CD4-positive, alpha-beta T cell (primary cell): ENCODE data around the gene KBTBD7. TPM values are rescaled to one million over a fixed set of nuclear protein-coding genes. Genes with fewer than 3 reads are reported as not detected.

Experiments
- ATAC-seq: fragments of 200-7000 bp; cut with Tn5 transposase; one replicate; pipeline ENCODE4 v1.10.0; 2022; ENCODE audit warnings: mild to moderate bottlenecking; ENCODE audit not compliant: poor library complexity
- CTCF ChIA-PET: fragments of 350-600 bp; sonication (Branson Sonifier 250); formaldehyde crosslinking; loops from one replicate; lab custom pipeline; 2021; ENCODE audit warnings: antibody characterized with exemption, inconsistent platforms; lab: Charles Lee
- POLR2A ChIA-PET: fragments of 350-600 bp; sonication (Branson Sonifier 250); formaldehyde crosslinking; loops from one replicate; lab custom pipeline; 2021; ENCODE audit warnings: antibody characterized with exemption, inconsistent platforms; lab: Charles Lee
- DNase-seq, 14 experiments: peaks; one replicate each; pipeline ENCODE4 v3.0.0-alpha.2; 2013 to 2020; ENCODE audit warnings: mixed read lengths in 2 of 14
- H3K27ac ChIP-seq, 2 donors: one replicate each; pipeline versions ENCODE4 v1.5.1 to v1.7.0; 2013; ENCODE audit warnings: low read length in 2 of 2, low read depth in 1 of 2, mild to moderate bottlenecking in 1 of 2
- H3K27me3 ChIP-seq, 2 experiments: 1 replicate in 1 of 2; 2 replicates in 1 of 2; pipeline versions ENCODE4 v1.6.1 to v1.7.0; 2013; ENCODE audit warnings: low read length in 2 of 2, control low read depth in 1 of 2, mild to moderate bottlenecking in 1 of 2, moderate library complexity in 1 of 2; ENCODE audit not compliant: insufficient read depth in 2 of 2, control insufficient read depth in 1 of 2
- H3K36me3 ChIP-seq: one replicate; pipeline ENCODE4 v1.6.1; 2013; ENCODE audit warnings: low read length, control low read depth; ENCODE audit not compliant: insufficient read depth
- H3K4me1 ChIP-seq: one replicate; pipeline ENCODE4 v1.6.1; 2013; ENCODE audit warnings: low read length, control low read depth; ENCODE audit not compliant: insufficient read depth
- H3K4me3 ChIP-seq: one replicate; pipeline ENCODE4 v1.5.1; 2013; ENCODE audit warnings: mild to moderate bottlenecking, low read length, moderate library complexity
- H3K9me3 ChIP-seq, 2 experiments: 1 replicate in 1 of 2; 2 replicates in 1 of 2; pipeline versions ENCODE4 v1.6.1 to v1.7.0; 2013; ENCODE audit warnings: low read length in 2 of 2, mild to moderate bottlenecking in 2 of 2, control low read depth in 1 of 2, moderate library complexity in 1 of 2; ENCODE audit not compliant: control insufficient read depth in 1 of 2, insufficient read depth in 1 of 2
- H3K27ac Mint-ChIP-seq: one replicate; pipeline ENCODE4 v1.8.0; 2020; ENCODE audit warnings: mixed read lengths
- H3K27me3 Mint-ChIP-seq: one replicate; pipeline ENCODE4 v1.8.0; 2021; ENCODE audit warnings: mixed read lengths
- H3K36me3 Mint-ChIP-seq: one replicate; pipeline ENCODE4 v1.8.0; 2021; ENCODE audit warnings: low read depth, mixed read lengths
- H3K4me1 Mint-ChIP-seq: one replicate; pipeline ENCODE4 v1.8.0; 2021; ENCODE audit warnings: low read depth, mixed read lengths
- H3K4me3 Mint-ChIP-seq: one replicate; pipeline ENCODE4 v1.8.0; 2020; ENCODE audit warnings: mild to moderate bottlenecking, mixed read lengths
- H3K9me3 Mint-ChIP-seq: one replicate; pipeline ENCODE4 v1.8.0; 2020; ENCODE audit warnings: mixed read lengths
- CTCF ChIP-seq: fragments of 200-600 bp; IDR thresholded peaks from one replicate; pipeline ENCODE4 v1.8.0; 2022; ENCODE audit warnings: antibody characterized with exemption, mild to moderate bottlenecking
- intact Hi-C, 2 experiments: fragments of 100-400 bp; cut with DNase I in 1 of 2; cut with micrococcal nuclease in 1 of 2; formaldehyde crosslinking; loops; one replicate each; pipeline versions ENCODE4 v1.15.1 to v1.9.0; 2023 to 2025; cut with DNase I, micrococcal nuclease
- total RNA-seq, 174 experiments: library from RNA in 2 of 174; stranded (reverse) in 2 of 174; gene quantifications; one replicate each; pipeline ENCODE4 v1.2.3 and lab custom pipeline; 2021 to 2026

Gene KBTBD7
- total RNA-seq, 2 experiments from 2014 or later: 2.7 to 3.1 TPM

GRCh38 chr13:41162151-41162550 lies 32.2 kb downstream of the KBTBD7 start:
- POLR2A ChIA-PET: no interaction called here
- H3K36me3 Mint-ChIP-seq: peaks cover 18% of the 10 kb centered on the region

GRCh38 chr13:41159174-41159573 lies 35.2 kb downstream of the KBTBD7 start:
- DNase-seq (no peak), ATAC-seq (no peak)
- H3K27me3 Mint-ChIP-seq: no peaks in the 10 kb centered on the region
- Histone ChIP-seq H3K9me3 (no peaks in the 10 kb centered on the region), H3K27ac (no peak overlapping the region), H3K4me3 (no peak overlapping the region), H3K4me1 (no peaks in the 10 kb centered on the region), H3K27me3 (no peaks in the 10 kb centered on the region), H3K36me3 (no peaks in the 10 kb centered on the region)
- no peak overlapping the region for H3K4me3 Mint-ChIP-seq
- TF ChIP-seq CTCF: no peak
- peaks cover 11% of the 10 kb centered on the region for H3K36me3 Mint-ChIP-seq
- H3K9me3 Mint-ChIP-seq: no peaks in the 10 kb centered on the region
- ChIA-PET CTCF (no interaction called here), POLR2A (no interaction called here)
- intact Hi-C loops: no loop called here
- H3K4me1 Mint-ChIP-seq: no peaks in the 10 kb centered on the region
- no peak overlapping the region for H3K27ac Mint-ChIP-seq

More at GRCh38 chr13:41162151-41162550, 32.2 kb downstream of the KBTBD7 start:
- no peaks in the 10 kb centered on the region for H3K9me3 ChIP-seq
- ATAC-seq (no peak), DNase-seq (no peak)
- H3K27ac ChIP-seq: no peak overlapping the region
- no peaks in the 10 kb centered on the region for H3K36me3 ChIP-seq
- H3K27me3 Mint-ChIP-seq: no peaks in the 10 kb centered on the region
- no peaks in the 10 kb centered on the region for H3K27me3 ChIP-seq
- CTCF ChIA-PET: no interaction called here
- TF ChIP-seq CTCF: no peak
- H3K27ac Mint-ChIP-seq: no peak overlapping the region
- H3K4me3 Mint-ChIP-seq: no peak overlapping the region
- H3K4me3 ChIP-seq: no peak overlapping the region
- H3K4me1 ChIP-seq: no peaks in the 10 kb centered on the region
- intact Hi-C loops: no loop called here
- no peaks in the 10 kb centered on the region for H3K4me1 Mint-ChIP-seq
- H3K9me3 Mint-ChIP-seq: no peaks in the 10 kb centered on the region

GRCh38 chr13:41157048-41157717 lies 37.2 kb downstream of the KBTBD7 start:
- no peaks in the 10 kb centered on the region for H3K4me1 Mint-ChIP-seq
- no peaks in the 10 kb centered on the region for H3K27me3 Mint-ChIP-seq
- Histone ChIP-seq H3K36me3 (no peaks in the 10 kb centered on the region), H3K27ac (no peak overlapping the region), H3K9me3 (peaks cover 0 to 7% of the 10 kb centered on the region in 2 experiments), H3K27me3 (no peaks in the 10 kb centered on the region), H3K4me3 (no peak overlapping the region), H3K4me1 (no peaks in the 10 kb centered on the region)
- intact Hi-C loops: no loop called here
- TF ChIP-seq CTCF: no peak
- ATAC-seq (no peak), DNase-seq (no peak)
- H3K36me3 Mint-ChIP-seq: peaks cover 15% of the 10 kb centered on the region
- H3K27ac Mint-ChIP-seq: no peak overlapping the region
- H3K4me3 Mint-ChIP-seq: no peak overlapping the region
- peaks cover 4% of the 10 kb centered on the region for H3K9me3 Mint-ChIP-seq
- ChIA-PET POLR2A (no interaction called here), CTCF (interaction anchor here (0.6 kb wide), 2 partner anchors 335 to 1574 kb away, joined by 3 read pairs; no protein-coding TSS in a partner anchor)
